GM21717 (cell line): ENCODE measurements around the gene FBXL22.

Source experiments
- ATAC-seq: cut with Tn5 transposase; IDR thresholded peaks from one replicate; pipeline ENCODE4 v1.9.1; 2021; ENCODE audit warnings: mild to moderate bottlenecking, moderate library complexity; ENCODE audit not compliant: unreplicated experiment

FBXL22 gene

DNA sequence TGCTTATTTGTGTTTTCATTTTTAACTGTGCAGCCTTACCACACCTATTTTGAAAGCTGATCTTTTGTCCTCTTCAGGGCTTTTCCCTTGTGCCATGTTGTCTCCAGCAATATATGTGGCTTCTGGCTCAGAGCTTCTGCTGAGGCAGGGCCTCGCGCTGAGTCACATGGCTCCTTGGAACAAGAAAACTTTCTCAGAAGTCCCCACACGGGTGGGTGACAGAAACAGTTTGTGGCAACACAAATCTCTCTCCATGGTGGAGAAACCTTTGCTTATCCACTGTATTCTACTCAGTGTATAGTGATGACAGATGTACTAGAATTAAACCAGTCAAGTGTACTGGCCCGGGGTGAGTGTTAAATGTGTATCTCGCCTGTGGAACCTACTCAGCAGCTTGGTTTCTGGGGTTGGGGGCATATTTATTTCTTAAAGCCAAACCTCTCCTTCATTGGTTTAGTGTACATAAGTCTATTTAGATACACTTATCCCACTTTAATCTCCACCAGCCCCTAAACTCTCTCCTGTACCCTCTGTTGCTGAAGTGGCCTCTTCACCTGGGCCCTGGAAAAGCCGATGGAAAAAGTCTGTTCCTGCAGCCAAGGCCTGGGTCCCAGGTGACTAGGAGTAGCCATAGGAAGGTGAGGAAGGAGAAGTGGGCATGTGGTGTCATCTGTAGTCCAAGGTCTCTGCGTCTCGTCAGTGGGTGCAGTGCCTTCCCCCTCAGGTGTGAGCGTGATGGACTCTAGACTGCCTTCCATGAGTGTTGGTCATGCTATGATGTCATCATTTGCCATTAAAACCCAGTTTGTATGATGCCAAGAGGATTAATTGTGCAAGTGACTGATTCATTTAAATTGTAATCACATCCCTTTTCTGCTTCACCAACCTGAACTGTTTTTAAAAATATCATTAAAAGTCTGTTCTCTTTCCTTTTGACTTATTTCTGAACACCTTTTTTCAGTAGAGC, 3.2 kb upstream of the FBXL22 start:
- ATAC-seq = no peak

DNA sequence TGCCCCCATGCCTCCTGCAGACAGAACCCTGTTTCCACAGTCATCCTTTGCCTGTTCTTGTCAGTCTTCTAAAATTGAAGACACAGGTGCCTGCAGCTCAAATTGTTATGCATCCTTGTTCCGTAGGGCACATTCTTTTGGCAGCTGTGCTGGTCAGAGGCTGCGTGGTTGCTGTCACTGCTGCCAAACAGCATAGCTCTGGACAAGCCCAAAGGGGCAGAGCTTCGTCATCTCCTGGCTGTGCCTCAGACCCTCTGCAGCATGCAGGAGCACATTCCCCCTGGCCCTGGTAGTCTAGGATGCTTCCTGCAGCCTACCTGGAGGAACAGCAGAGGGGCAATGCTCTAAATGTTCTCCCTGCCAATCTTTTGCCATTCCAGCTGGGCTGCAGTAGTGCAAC, 2.1 kb upstream of the FBXL22 start:
- no peak for ATAC-seq

DNA sequence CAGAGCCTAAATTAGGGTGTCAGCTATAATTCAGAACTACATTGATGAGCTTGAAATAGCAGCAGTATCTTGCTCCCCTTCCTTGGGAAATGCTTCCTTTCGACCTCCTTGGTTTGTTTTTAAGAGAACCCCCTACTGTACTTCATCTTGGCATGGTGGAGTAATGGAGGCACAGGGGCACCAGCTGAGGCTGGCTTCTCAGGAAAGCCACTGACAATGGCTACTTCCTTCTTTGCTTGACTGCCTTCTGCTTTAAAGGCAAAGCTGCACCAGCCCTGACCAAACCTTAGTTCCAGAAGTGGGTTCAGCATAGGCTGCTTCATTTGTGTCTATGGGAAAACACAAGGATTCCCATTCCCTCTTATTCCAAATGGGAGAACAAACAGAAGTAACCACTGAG, 1.5 kb upstream of the FBXL22 start:
- no peak for ATAC-seq

DNA sequence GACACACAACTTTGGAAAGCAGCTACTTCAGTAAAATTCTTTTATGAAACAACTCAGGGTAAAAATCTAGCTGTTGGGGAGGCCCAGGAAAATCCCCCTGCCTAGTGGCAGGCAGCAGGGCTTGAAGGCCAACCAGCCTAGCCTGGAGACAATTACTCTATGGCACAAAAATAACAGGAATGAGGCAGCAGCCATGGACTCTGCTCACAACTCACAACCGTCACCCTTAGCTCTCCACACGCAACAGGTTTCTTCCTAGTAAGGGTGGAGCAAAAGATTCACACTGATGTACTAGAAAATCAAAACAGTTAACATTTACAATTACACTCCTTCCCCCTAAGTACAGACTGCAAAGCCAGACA, 530 bp upstream of the FBXL22 start:
- ATAC-seq = no peak

- no peak for ATAC-seq
These were observed 634 bp downstream of the FBXL22 start for GRCh38 chr15:63597821-63598220.

DNA sequence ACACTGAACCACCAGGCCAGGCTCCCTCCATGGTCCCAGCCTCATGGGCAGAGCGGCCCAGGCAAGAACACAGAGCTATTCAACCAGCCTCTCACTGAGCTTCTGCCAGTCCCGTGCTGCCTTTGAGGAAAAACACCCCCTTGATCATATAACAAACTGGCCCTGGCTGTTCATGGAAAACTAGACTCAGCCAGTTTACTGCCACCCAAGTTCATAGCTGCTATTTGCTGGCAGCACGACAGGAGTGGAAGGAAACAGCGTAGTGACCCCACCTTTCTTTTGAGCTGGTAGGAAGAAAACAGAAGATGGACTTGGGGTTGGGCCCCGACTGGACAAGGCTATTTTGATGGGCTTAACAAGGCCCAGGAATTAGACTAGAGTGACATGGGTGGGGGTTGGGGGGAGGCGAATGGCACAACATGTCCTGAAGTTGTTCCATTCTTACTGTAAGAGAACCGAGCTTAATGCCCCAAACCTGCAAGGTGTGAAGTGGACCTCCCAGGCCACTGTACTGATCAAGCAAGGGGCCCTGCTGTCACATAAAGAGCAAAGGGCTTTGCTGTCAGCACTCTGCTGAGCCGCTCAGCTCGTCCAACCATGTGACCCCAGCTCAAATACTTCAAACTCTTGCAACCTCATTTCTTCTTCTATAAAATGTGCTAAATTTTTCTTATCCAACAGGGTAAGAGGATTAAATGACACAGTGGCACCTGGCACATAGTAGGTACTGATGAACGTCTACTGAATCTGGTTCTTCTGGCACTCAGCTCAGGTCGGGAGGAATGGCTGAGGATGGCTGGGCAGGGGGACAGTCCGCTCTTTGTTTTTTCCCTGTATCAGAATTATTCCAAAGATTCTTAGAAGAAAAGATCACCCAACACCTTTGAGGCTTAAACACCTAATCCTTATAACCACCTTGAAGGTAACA, 1.6 kb downstream of the FBXL22 start:
- no peak for ATAC-seq

GRCh38 chr15:63599401-63600000, 2.3 kb downstream of the FBXL22 start:
- ATAC-seq = no peak

- ATAC-seq = peak; percentile 1
These were observed 2.9 kb downstream of the FBXL22 start for GRCh38 chr15:63600001-63600615.

- peak; percentile 71 for ATAC-seq
These were observed 3.4 kb downstream of the FBXL22 start for GRCh38 chr15:63600616-63601025.

DNA sequence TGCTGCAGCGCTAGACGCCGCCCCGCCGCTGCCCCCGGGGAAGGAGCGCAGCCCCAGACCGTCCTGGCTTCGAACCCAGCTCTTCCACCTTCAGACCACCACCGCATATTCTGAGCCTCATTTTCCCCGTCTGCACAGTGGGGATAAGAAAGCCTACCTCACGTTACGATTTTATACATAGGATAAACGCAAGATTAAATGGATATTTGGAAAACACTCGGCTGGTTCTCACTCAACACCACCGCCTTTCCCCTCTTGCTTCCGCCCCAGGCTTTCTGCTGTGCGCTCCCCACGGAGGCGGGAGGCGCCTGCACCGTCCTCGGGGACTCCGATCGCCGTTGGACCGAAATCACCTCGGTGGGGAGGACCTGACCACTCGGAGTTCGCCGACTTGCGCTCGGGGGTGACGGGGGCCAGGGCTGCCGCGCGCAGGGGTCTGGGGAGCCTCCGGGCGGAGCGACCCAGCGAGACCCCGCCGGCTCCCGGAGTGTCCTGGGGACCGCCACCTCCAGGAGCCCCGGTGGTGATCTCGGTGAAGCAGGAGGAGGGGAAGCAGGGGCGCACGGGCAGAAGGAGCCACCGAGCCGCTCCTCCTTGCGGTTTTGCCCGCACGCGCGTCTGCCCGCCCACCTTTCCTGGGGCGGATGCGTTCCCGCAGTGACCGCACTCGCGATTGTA, 4.0 kb downstream of the FBXL22 start:
- peak; percentile 10 for ATAC-seq

DNA sequence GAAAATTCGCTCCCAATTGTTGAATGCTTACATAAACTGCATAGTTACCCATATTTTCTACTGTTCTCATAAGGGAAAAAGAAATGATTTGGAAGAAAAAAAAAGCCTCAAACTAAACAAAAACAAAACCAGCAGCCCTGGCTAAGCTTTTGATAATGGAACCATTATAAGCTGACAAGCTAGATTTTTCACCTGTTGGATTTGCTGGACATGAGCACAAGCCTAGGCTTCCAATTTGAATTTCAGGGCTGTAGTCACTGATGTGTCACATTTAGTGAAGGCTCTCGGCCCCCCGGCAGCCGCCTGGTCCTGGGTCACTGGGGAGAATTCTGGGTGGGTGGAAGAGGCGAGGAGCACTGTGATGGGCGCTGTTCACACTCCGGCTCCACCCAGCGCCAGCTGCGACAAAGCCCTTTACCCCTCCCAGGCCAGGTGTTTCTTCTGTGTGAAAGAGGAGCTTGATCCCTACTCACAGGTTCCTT, 4.6 kb downstream of the FBXL22 start:
- ATAC-seq = no peak

GRCh38 chr15:63602595-63602994, 5.4 kb downstream of the FBXL22 start:
- ATAC-seq = no peak

GRCh38 chr15:63603516-63603915, 6.3 kb downstream of the FBXL22 start:
- ATAC-seq = no peak

GRCh38 chr15:63604281-63604680, 7.1 kb downstream of the FBXL22 start:
- ATAC-seq = no peak

DNA sequence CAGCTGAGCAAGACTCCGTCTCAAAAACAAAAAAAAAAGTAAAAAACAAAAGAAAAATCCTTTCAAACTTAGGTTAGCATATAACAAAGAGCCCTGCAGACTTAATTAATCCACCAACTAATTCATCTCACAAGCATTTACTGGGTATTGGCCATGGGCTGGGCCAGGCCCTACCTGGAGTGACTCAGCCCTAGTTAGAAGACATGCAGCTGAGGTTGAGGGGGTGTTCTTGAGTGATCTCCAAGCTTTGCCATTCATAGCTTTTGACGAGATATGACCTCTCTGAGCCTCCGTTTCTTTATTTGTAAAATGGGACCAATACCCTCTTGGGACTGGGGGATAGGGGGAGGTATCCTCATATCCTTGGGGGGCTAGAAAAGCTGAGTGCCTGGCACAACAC, 7.8 kb downstream of the FBXL22 start:
- no peak for ATAC-seq

- ATAC-seq = no peak
These were observed 8.6 kb downstream of the FBXL22 start for GRCh38 chr15:63605816-63606215.

GRCh38 chr15:63606308-63606707, 9.1 kb downstream of the FBXL22 start:
- no peak for ATAC-seq

- ATAC-seq = no peak
These were observed 11.8 kb downstream of the FBXL22 start for GRCh38 chr15:63608989-63609388.

- ATAC-seq = no peak
These were observed 12.3 kb downstream of the FBXL22 start for GRCh38 chr15:63609448-63609847.

- ATAC-seq = no peak
These were observed 13.1 kb downstream of the FBXL22 start for GRCh38 chr15:63610209-63610841.
